ENCODE measurements around the gene EPHA4.

- TF ChIP-seq CTCF (conservative IDR thresholded peaks at IDR 0.05; ENCODE audit: low read length) (no peak), EZH2phosphoT487 (IDR thresholded peaks at IDR 0.05; ENCODE audit: borderline replicate concordance, low read depth, low read length) (no peak)
Measured at GRCh38 chr2:221446140-221446539, 126.0 kb downstream of the EPHA4 start.
